GM21786 (cell line): ENCODE measurements around the gene DESI1.
"Not testable (repeated sequence)": the region's sequence is repeated elsewhere in the genome, so short reads cannot be mapped to it uniquely, and the experiment has no call there.

ENCODE experiments used
- ATAC-seq: cut with Tn5 transposase; IDR thresholded peaks from one replicate; pipeline ENCODE4 v1.9.1; 2021; ENCODE audit not compliant: unreplicated experiment

Gene DESI1

GRCh38 chr22:41620589-41621098 lies at the start of gene DESI1:
DESI1 (minus strand) TSS chr22:41621043; CDS start chr22:41620839, 204 bp downstream.
- peak; percentile 13 for ATAC-seq

- no peak for ATAC-seq
Measured at GRCh38 chr22:41668971-41669911, 48.4 kb upstream of the DESI1 start.

- no peak for ATAC-seq
Measured at GRCh38 chr22:41664951-41665350, 44.1 kb upstream of the DESI1 start.

- ATAC-seq: no peak
Measured at GRCh38 chr22:41664490-41664889, 43.6 kb upstream of the DESI1 start.

- ATAC-seq: not testable (repeated sequence)
Measured at GRCh38 chr22:41663594-41663993, 42.8 kb upstream of the DESI1 start.

GRCh38 chr22:41661713-41662112 lies 40.9 kb upstream of the DESI1 start:
- ATAC-seq: no peak

- ATAC-seq: no peak
Measured at GRCh38 chr22:41661088-41661487, 40.2 kb upstream of the DESI1 start.

- no peak for ATAC-seq
Measured at GRCh38 chr22:41660416-41660815, 39.6 kb upstream of the DESI1 start.

GRCh38 chr22:41659941-41660340 lies 39.1 kb upstream of the DESI1 start:
- no peak for ATAC-seq

- ATAC-seq: no peak
Measured at GRCh38 chr22:41658869-41659268, 38.0 kb upstream of the DESI1 start.

- ATAC-seq: no peak
Measured at GRCh38 chr22:41657709-41658108, 36.9 kb upstream of the DESI1 start.

- ATAC-seq: no peak
Measured at GRCh38 chr22:41656556-41656955, 35.7 kb upstream of the DESI1 start.

GRCh38 chr22:41654322-41654721 lies 33.5 kb upstream of the DESI1 start:
- no peak for ATAC-seq

GRCh38 chr22:41650821-41651220 lies 30.0 kb upstream of the DESI1 start:
- no peak for ATAC-seq

GRCh38 chr22:41650229-41650628 lies 29.4 kb upstream of the DESI1 start:
- ATAC-seq: no peak

GRCh38 chr22:41648432-41648831 lies 27.6 kb upstream of the DESI1 start:
- no peak for ATAC-seq

- no peak for ATAC-seq
Measured at GRCh38 chr22:41647771-41648170, 26.9 kb upstream of the DESI1 start.

- no peak for ATAC-seq
Measured at GRCh38 chr22:41642331-41643110, 21.7 kb upstream of the DESI1 start.

- no peak for ATAC-seq
Measured at GRCh38 chr22:41641854-41642253, 21.0 kb upstream of the DESI1 start.

- no peak for ATAC-seq
Measured at GRCh38 chr22:41638748-41639147, 17.9 kb upstream of the DESI1 start.

- ATAC-seq: no peak
Measured at GRCh38 chr22:41638124-41638523, 17.3 kb upstream of the DESI1 start.

- ATAC-seq: not testable (repeated sequence)
Measured at GRCh38 chr22:41637623-41638022, 16.8 kb upstream of the DESI1 start.
